ENCODE data around the gene HIVEP1. TPM values are rescaled to one million over a fixed set of nuclear protein-coding genes. Genes with fewer than 3 reads are reported as not detected.
"Not testable (repeated sequence)": the region's sequence is repeated elsewhere in the genome, so short reads cannot be mapped to it uniquely, and the experiment has no call there.

Gene HIVEP1
- total RNA-seq, 1 experiment from 2014 or later = 8.3 TPM

DNA sequence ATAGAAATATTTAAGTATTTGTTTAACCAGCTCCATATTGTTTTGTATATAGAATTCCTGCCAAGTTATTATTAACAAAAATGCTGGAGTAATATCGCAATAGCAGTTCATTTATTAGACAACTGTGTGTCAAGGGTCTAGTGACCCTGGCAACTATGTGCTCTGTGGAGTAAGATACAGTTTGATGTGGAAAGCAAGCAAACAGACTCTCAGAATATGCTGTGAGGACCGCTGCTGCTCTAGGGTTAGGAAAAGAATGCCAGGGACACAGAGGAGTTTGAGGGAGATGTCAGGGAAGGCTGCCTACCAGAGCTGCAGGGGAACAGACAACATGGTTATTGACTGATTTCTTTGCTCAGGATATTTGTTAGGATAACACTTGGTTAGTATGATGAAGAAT lies 71.2 kb downstream of the HIVEP1 start:
- no peak for DNase-seq (ENCODE audit: low read depth)

DNA sequence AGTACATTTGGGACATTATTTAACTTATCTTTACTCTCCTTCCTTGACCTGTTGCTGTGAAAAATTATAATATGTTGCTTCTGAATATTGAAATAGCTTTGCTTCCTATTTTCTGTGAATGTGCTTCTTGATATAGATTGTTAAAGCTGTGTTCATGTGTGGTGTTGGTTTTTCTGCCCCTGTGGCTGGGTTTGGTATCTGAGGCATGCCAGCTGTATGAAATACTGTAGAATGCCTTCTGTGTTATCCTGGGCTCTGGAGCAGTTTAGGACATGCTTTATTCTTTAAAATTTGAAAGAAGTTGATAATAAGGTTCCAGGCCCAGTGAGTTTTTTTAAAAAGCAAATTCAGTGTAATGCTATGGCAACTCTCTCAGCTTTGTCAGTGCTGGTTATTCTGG lies 71.7 kb downstream of the HIVEP1 start:
- no peak for DNase-seq (ENCODE audit: low read depth)

DNA sequence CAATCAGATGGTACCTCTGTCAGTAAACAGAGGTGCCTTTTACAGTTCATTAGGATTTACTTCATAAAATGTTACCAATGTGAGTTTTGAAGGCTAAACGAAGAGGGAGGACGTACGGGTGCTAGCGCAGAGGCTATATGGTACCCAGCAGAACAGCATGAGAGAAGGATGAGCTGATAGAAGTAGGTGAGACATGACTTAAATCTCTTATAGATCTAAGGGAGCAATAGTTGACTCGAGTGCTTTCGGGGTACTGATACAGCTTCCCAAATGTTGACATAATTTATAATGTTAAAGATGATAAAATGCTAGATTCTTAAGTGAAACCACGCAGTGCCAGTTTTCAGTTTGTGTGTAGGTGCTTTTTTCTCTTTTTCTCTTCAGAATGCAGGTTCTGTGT lies 72.6 kb downstream of the HIVEP1 start:
- DNase-seq (ENCODE audit: low read depth) = no peak

DNA sequence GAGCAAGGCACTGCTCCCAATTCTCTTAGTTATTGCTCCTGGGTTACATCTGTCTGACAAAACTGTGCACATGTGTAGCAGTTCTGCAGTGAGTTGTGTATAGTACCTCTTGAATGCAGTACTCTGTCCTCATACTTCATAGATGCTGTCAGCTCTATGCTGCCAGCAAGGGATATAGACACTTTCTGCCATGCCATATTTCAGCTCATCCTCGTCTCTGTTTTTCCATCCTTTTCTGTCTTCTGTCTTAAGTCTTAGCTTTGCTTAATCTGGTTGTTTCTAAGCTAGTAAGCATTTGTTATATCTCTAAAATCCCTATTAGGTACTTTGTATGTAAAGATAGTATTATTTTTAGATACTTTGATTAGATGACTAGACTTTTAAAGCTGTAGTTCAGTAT lies 76.4 kb downstream of the HIVEP1 start:
- no peak for DNase-seq (ENCODE audit: low read depth)

DNA sequence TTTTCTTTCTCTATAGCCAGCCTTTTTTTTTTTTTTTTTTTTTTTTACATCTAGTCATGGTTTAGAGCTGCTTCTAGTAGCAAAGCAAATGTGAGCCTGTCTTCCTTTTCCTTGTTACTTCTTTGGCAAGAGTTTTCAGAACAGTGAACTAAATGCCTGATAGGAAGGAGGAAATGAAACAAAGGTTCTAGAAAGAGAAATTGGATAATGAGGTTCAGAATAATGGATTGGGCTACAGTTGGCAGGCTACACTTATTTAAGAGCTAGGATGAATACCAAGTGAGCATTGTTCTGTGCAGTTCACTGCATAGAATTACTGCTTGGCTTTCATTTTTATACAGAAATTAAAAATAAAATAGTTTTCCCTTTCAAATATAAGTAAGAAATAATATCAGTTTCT lies 78.6 kb downstream of the HIVEP1 start:
- no peak for DNase-seq (ENCODE audit: low read depth)

DNA sequence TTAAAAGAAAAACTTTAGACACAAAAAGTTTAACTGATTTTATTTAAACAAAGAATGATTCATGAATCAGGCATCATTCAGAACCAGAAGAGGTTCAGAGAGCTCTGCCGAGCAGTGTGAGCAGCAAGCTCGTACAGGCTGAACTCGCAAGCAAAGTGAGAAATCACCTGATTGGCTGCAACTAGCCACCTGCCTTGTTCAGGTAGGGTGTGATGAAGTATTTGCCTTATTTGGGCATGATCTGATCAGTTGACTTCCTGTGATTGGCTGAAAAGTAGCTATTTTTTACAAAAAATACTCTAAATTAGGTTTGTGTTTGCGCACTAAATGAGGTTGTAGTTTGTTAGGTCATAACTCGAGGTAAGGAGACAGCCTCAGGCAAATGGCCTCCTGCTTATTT lies 80.7 kb downstream of the HIVEP1 start:
- no peak for DNase-seq (ENCODE audit: low read depth)

DNA sequence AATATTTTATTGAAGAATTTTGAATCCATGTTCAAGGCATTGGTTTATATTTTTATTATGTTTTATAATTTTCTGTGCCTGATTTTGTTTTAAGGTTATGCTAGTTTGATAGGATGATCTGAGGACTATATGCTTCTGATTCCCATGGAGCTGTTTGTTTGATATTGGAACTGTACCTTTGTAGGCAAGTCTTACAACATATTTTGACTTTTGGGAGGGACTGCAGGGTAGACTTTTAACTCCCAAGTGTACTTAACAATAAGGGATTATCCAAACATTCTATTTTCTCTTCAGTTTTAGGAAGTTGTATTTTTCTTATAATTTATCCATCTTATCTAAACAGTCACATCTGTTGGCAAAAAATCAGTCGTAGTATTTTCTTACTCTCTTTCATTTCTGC lies 82.6 kb downstream of the HIVEP1 start:
- DNase-seq (ENCODE audit: low read depth) = no peak

DNA sequence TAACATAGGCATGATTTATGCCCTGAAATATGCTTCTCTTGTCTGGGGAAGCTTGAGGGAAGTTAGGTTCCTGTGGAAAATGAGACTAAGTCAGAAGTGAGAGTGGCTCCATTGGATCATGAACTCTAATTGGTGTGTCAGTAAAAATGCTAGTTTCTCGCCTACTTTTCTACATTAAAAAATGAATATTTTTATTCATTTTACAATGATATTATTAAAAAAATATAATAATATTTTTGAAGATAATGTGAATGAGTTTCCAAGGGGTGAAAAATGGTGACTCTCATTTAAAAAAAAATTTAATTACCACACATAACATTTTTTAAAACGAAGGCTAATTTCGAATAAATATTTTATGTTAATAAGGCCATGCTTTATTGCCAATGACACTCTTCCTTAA lies 84.2 kb downstream of the HIVEP1 start:
- DNase-seq (ENCODE audit: low read depth) = no peak

DNA sequence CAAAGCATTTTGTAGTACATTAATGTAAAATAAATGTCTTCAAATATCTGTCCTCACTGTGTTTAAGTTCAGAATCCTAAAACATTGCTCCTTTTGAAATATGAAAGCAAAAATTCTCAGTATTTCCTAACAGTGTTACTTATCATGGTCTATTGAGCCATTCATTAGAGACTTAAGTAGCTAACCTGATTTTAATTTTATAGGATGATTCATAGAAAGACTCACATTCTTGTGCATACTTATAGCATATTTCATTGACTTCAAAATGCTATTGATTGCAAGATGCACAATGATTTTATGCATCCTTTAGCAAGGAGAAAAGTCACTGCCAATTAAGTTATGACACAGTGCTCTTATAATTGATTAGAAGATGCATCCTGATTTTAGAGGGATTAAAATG lies 85.7 kb downstream of the HIVEP1 start:
- DNase-seq (ENCODE audit: low read depth) = no peak

DNA sequence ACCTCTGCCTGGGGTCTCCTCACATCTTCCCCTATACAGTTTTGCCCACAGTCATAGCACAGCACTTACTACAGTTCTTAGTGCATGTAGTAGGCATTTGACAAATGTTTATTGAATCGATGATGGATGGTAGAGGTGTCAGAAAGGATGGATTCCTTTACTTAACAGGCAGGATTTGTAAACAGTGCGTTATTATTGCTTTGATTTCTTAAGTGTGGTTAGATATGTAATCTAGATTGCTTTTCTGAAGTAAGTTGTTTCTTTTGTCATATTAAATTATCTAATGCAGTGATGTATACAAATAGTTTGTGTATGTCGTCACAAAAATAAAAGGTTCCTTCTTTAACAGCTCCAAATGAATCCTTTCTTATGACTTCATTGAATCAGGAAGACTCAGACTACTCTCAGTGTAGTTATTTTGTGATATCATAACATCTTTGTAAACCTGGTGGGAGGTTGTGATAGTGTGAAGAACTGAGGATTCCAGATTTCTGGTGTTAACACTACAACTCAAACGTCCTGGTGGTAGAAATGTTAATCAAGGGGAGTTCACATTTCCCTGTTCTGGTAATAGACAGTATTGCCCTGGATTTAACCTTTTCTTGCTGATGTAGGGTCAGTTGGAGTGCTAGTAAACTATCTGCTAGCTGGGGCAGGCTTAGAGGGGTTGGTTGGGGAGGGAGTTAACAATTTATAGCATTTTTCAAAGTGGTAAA lies 87.7 kb downstream of the HIVEP1 start:
- no peak for DNase-seq (ENCODE audit: low read depth)

DNA sequence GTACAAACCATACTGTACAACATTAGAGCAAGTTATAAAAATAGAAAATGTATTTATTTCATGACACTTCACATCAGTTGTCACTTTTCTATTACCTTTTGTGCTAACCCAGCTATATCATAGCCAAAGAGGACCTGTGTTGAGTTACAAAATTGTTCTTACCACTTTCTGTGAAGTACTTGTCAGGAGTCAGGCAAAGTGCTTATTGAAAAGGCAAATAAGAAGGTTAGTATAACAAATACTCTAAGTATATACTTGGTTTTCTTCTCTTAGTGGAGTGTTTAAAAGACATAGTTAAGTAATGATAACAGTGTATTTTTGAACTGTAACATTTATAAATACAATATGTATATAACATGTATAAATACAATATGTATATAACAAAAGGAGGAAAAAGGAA lies 88.9 kb downstream of the HIVEP1 start:
- DNase-seq (ENCODE audit: low read depth) = no peak

DNA sequence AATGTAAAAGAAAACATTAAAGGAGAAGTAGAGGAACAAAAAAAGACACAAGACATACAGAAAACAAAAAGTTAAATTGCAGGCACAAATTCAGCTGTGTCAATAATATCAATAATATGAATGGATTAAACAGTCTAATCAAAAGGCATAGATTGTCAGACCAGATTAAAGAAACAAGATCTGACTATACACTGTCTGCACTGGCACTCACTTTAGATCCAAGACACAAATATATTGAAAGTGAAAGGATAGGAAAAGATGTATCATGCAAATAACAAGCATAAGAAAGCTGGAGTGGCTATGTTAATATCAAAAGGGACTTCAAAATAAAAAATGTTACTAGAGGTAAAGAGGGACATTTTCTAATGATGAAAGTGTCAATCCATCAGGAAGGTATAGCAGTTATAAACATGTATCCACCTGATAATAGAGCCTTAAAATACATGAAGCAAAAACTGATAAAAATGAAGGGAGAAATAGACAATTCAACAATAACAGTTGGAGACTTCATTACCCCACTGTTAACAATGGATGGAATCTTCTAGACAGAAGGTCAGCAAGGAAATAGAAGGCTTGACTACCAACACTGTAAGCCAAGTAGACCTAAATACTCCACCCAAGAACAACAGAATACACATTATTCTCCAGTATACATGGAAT lies 89.7 kb downstream of the HIVEP1 start:
- DNase-seq (ENCODE audit: low read depth) = no peak

DNA sequence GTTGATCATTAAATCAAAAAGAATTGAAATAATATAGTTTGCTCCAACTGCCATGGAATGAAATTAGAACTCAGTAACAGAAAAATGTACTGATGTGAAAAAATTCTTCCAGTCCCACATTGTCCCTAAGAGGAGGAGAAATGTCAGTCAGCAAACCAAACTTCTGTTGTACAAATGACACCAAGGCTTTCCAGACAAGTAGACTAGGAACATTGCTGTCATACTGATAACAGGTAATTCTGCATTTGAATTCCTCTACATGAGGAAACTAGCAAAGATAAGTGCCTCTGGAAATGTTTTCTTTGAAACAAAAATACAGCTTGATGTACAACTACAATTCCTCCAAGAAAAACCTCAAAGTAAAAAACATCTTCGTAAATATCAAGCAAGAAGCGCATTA lies 90.2 kb downstream of the HIVEP1 start:
- DNase-seq (ENCODE audit: low read depth) = no peak

DNA sequence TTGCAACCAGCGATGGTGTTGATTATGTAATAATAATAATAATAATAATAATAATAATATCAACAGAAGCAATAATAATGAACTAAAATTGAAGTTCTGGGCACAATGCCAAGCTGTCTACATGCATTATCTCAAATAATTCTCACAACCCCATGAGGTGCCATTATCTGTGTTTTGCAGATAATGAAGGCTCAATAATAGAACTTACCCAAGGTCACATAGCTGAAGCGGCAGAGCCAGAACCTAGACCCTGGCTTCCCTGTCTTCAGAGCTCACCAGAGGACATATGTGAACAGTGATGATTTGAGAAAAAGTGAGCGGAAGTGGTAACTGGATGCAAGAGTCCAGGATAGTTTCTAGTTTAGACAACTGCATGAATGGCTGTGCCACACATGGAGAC lies 91.0 kb downstream of the HIVEP1 start:
- DNase-seq (ENCODE audit: low read depth) = no peak

DNA sequence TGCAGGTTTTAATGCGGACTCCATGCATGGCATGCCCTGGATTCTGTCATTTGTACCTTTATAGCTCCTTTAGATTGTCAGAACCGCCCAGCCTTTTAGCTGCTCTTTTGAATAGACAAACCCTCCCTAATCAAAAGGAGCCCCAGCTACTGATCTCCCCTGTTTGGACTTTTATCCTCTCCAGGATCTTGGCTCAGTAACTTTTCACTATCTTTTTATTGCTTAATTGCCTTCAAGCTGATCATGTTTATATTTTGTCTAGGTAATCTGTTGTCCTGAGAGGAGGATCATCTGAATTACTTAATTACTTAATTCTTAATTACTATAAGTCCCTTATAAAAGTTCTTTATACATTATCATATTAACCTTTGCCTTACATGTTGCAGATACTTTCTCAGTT lies 93.2 kb downstream of the HIVEP1 start:
- no peak for DNase-seq (ENCODE audit: low read depth)

DNA sequence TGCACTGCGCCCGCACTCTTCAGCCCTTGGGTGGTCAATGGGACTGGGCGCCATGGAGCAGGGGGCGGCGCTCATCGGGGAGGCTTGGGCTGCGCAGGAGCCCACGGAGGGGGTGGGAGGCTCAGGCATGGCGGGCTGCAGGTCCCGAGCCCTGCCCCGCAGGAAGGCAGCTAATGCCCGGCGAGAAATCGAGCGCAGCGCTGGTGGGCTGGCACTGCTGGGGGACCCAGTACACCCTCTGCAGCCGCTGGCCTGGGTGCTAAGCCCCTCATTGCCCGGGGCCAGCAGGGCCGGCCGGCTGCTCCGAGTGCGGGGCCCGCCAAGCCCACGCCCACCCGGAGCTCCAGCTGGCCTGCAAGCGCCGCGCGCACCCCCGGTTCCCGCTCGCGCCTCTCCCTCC lies 96.3 kb downstream of the HIVEP1 start:
- not testable (repeated sequence) for DNase-seq (ENCODE audit: low read depth)

DNA sequence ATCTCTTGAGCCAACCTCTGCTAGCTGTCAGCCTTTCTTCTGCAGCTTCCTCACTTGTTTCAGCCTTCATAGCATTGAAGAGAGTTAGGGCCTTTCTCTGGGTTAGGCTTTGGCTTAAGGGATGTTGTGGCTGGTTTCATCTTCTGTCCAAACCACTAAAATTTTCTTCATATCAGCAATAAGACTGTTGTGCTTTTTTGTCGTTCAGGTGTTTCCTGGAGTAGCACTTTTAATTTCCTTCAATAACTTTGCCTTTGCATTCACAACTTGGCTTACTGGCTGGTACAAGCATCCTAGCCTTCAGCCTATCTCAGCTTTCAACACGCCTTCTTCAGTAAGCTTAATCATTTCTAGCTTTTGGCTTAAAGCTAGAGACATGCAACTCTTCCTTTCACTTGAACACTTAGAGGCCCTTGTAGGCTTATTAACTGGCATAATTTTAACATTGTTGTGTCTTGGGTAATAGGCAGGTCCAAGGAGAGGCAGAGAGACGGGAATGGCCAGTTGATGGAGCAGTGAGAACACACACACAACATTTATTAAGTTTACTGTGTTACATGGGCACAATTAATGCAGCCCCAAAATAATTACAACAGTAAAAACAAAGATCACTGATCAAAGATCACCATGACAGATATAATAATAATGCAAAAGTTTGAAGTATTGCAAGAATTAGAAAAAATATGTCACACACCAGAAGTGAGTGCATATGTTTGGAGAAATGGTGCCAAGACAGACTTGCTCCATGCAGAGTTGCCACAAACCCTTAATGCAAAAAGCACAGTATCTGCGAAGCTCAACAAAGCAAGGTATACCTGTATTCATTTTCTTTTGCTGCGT lies 98.6 kb downstream of the HIVEP1 start:
- DNase-seq (ENCODE audit: low read depth) = no peak

DNA sequence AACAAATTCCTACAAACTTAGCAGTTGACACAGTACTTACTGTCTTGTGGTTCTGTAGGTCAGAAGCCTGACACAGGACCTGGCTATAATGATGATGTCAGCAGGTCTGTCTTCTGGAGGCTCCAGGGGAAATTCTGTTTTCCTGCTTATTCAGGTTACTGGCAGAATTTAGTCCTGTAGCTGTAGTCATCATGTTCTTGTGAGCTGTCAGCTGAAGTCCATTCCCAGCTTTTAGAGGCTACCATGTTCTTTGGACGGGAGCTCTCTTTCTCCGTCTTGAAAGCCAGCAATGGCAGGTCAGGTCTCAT lies 99.2 kb downstream of the HIVEP1 start:
- no peak for DNase-seq (ENCODE audit: low read depth)

DNA sequence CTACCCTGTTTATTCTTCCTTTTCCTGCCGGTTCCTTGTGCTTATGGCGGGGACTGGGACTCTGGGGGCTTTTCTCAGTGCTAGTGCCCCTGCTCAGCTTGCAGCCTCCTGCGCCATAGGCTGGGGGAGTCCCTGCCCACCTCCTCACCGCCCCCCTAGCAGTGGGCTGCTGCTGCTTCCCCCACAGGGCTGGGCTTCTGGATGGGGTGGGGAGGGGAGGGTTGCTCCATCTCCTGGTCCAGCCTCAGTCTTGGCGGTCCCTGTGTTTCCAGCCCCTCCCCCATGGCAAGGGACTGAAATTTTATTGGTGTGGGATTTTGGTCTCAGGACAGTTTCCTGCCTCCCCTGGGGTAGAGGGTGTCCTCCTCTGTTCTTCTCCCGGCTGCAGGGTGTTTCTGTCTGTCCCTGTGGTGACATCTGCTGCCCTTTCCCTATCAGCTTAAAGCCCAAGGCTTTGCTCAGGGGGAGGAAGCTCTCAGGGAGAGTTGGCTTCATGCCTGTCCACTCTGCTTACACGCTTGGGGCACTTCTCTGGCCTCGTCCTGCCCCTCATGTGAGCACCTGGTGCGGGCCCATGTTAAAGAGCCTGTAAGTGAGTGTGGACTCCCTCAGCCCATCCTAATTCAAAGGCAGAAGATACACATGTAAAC lies 100.6 kb downstream of the HIVEP1 start:
- DNase-seq (ENCODE audit: low read depth) = peak; percentile 47

DNA sequence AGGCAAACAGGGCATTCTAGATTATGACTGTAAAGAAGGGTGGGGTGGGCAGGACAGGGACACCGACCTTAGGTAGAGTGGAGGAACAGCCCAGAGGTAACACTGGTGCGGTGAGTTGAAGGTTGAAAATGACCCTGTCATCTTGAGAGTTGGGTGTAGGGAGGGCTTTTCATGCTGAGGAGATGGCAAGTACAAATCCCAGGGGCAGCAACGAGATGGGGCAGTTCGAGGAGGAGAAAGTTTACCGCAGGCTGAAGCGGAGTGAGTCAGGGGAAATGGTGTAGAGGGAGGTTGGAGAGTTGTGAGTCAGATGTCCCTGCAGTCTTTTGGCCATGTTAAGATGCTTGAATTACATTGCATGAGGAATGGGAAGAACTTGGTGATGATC lies 101.1 kb downstream of the HIVEP1 start:
- peak; percentile 94 for DNase-seq (ENCODE audit: low read depth)

DNA sequence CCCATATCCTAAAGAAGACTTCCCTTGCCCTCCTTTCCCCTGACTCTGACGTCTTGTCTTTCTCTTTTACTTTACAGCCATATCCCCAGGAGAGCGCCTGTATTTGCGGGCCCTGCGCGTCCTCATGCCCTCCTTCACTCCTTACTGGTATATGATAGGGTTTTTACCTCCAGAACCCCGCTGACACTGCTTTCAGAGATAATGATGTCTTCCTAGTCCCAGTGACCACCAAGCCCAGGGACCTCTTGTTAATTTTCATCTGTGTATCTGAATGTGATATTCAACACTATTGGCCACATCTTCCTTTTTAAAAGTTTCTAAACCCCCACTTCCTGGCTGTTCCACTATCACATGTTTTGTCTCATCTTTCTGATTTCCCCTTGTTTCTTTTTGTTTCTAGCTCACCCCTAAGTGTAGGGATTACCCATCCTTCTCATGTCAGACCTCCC lies 102.0 kb downstream of the HIVEP1 start:
- DNase-seq (ENCODE audit: low read depth) = no peak

DNA sequence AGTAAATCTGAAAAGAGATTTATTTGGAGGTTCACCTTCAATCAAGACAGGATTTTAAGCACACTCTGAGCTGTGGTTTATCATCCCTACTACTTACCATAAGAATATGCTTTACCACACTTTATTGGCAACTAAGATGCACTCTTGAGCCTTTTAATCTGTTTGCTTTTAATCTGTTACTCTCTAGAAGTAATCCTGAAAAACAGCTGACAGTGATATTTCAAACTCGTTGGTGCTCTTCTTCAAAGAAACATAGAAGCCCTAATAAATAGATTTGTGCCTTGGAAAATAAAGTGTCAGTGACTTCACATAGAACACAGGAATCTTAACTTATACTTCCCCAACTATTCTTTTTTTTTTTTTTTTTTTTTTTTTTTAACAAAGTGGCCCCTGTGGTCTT lies 102.9 kb downstream of the HIVEP1 start:
- no peak for DNase-seq (ENCODE audit: low read depth)
